Upper lobe of left lung (tissue), 6 donors: Measurements from ENCODE around the gene NCS1. TPM values are rescaled to one million over a fixed set of nuclear protein-coding genes. Genes with fewer than 3 reads are reported as not detected.

Source experiments
- ATAC-seq, 2 donors: fragments of 200-7000 bp; cut with Tn5 transposase; one replicate each; pipeline ENCODE4 v1.9.1; 2022; ENCODE audit warnings: mild to moderate bottlenecking in 2 of 2, moderate library complexity in 2 of 2; ENCODE audit not compliant: low FRiP score in 2 of 2
- DNase-seq, 2 donors: peaks; one replicate each; pipeline ENCODE4 v3.0.0-alpha.2; 2019 to 2020
- H3K27ac ChIP-seq, 4 donors: fragments of 200-600 bp; sonication (generic); one replicate each; pipeline ENCODE4 v1.5.1; 2016 to 2019
- H3K27me3 ChIP-seq, 4 donors: fragments of 200-600 bp; sonication (generic); one replicate each; pipeline ENCODE4 v1.5.1; 2017 to 2019
- H3K36me3 ChIP-seq, 4 donors: fragments of 200-600 bp; sonication (generic); one replicate each; pipeline ENCODE4 v1.5.1; 2016 to 2019
- H3K4me1 ChIP-seq, 4 donors: fragments of 200-600 bp; sonication (generic); one replicate each; pipeline ENCODE4 v1.5.1; 2018 to 2019
- H3K4me3 ChIP-seq, 4 donors: fragments of 200-600 bp; sonication (generic); one replicate each; pipeline ENCODE4 v1.5.1; 2017 to 2019; ENCODE audit warnings: mild to moderate bottlenecking in 2 of 4, moderate library complexity in 1 of 4
- H3K9me3 ChIP-seq, 4 donors: fragments of 200-600 bp; sonication (generic); one replicate each; pipeline ENCODE4 v1.5.1; 2018 to 2019
- EP300 ChIP-seq, 4 donors: sonication (generic); formaldehyde crosslinking; IDR thresholded peaks; one replicate each; pipeline ENCODE4 v1.5.1; 2017; ENCODE audit warnings: antibody characterized with exemption in 4 of 4, control low read depth in 2 of 4
- POLR2A ChIP-seq, 4 donors: fragments of 450-650 bp; IDR thresholded peaks; one replicate each; pipeline ENCODE4 v1.5.1; 2016 to 2017; ENCODE audit warnings: antibody characterized with exemption in 4 of 4, mild to moderate bottlenecking in 2 of 4
- POLR2AphosphoS5 ChIP-seq, 2 donors: sonication (generic); formaldehyde crosslinking; IDR thresholded peaks; one replicate each; pipeline ENCODE4 v1.5.1; 2017; ENCODE audit warnings: antibody characterized with exemption in 2 of 2
- WGBS, 2 donors: methylation state at CpG; one replicate each; pipeline ENCODE4 v1.1.5; 2017 to 2018; 5-methylcytosine and 5-hydroxymethylcytosine counted together
- total RNA-seq, 6 donors: library from RNA; depleted of rRNA in 4 of 6; stranded (reverse); fragments of >200 nt in 4 of 6; gene quantifications; one replicate each; pipeline versions ENCODE4 v1.1.0 to v1.2.1, GENCODE V29; 2016 to 2021
- TF ChIP-seq, protein P1 (sequence below), 6 experiments: fragments of 450-650 bp in 4 of 6; fragments of 200-600 bp in 2 of 6; sonication (generic) in 2 of 6; IDR thresholded peaks; one replicate each; pipeline ENCODE4 v1.5.1; 2016 to 2019; ENCODE audit warnings: antibody characterized with exemption in 6 of 6
- donor health status: DM: no; HTN: no; CAD: no; lungs with moderate emphysema.
- donor health status: DM: no; HTN: yes; CAD: no; lungs with severe emphysema.

The NCS1 gene
- total RNA-seq, 6 donors from 2014 or later: 2.7 to 10.0 (median 3.9) TPM

DNA sequence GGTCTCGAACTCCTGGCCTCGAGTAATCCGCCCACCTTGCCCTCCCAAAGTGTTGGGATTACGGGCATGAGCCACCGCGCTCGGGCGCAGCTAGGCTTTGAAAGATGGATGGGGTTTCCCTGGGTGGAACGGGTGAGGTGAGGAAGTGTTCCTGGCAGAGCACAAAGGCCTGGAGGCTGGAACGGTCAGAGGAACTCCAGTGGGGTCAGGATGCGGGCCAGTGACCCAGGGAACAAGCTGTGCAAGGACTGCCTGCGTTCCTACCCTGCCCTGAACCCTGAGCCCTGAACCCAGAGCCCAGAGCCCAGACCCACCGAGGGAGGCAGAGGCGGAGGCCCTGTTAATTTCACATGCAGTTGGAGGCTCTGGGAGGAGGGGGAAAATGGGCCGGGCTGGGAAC, 23.4 kb downstream of the NCS1 start:
- ATAC-seq (no peak), DNase-seq (no peak)
- no peak overlapping the region for H3K27ac ChIP-seq
- 82 to 89% methylated on average over 12 to 15 of the region's 15 CpGs for WGBS, 2 donors
- no peaks in the 10 kb centered on the region for H3K9me3 ChIP-seq
- H3K27me3 ChIP-seq: no peaks in the 10 kb centered on the region
- TF ChIP-seq, protein P1, sequence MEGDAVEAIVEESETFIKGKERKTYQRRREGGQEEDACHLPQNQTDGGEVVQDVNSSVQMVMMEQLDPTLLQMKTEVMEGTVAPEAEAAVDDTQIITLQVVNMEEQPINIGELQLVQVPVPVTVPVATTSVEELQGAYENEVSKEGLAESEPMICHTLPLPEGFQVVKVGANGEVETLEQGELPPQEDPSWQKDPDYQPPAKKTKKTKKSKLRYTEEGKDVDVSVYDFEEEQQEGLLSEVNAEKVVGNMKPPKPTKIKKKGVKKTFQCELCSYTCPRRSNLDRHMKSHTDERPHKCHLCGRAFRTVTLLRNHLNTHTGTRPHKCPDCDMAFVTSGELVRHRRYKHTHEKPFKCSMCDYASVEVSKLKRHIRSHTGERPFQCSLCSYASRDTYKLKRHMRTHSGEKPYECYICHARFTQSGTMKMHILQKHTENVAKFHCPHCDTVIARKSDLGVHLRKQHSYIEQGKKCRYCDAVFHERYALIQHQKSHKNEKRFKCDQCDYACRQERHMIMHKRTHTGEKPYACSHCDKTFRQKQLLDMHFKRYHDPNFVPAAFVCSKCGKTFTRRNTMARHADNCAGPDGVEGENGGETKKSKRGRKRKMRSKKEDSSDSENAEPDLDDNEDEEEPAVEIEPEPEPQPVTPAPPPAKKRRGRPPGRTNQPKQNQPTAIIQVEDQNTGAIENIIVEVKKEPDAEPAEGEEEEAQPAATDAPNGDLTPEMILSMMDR (IDR thresholded peaks at IDR 0.05): no peak
- TF ChIP-seq POLR2AphosphoS5 (IDR thresholded peaks at IDR 0.05): no peak
- no peak for TF ChIP-seq POLR2A (IDR thresholded peaks at IDR 0.05)
- no peak for TF ChIP-seq EP300 (IDR thresholded peaks at IDR 0.05)
- no peak overlapping the region for H3K4me3 ChIP-seq
- H3K36me3 ChIP-seq: no peaks in the 10 kb centered on the region
- no peaks in the 10 kb centered on the region for H3K4me1 ChIP-seq

DNA sequence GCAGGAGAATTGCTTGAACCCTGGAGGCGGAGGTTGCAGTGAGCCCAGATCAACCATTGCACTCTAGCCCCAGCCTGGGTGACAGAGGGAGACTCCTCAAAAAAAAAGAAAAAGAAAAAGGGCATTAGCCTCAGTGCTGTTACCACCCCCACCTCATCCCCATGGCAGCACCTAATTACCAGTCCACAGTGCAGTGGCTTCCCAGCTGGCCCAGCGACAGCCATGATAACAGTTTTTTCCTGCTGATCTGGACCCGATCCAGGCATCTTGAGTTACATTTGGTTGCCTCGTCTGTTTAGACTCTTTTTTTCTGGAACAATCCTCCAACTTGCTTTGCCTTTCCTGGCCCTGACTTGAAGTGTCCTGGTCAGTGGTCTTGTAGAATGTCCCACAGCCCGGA, 24.4 kb downstream of the NCS1 start:
- Histone ChIP-seq H3K27ac (no peak overlapping the region), H3K4me3 (no peak overlapping the region), H3K27me3 (no peaks in the 10 kb centered on the region), H3K4me1 (no peaks in the 10 kb centered on the region), H3K36me3 (no peaks in the 10 kb centered on the region), H3K9me3 (no peaks in the 10 kb centered on the region)
- WGBS, 2 donors: 37 to 56% methylated on average over 5 of the region's 5 CpGs
- DNase-seq (no peak), ATAC-seq (no peak)
- TF ChIP-seq POLR2AphosphoS5 (IDR thresholded peaks at IDR 0.05): no peak
- TF ChIP-seq, protein P1 (IDR thresholded peaks at IDR 0.05): no peak
- no peak for TF ChIP-seq POLR2A (IDR thresholded peaks at IDR 0.05)
- TF ChIP-seq EP300 (IDR thresholded peaks at IDR 0.05): no peak

DNA sequence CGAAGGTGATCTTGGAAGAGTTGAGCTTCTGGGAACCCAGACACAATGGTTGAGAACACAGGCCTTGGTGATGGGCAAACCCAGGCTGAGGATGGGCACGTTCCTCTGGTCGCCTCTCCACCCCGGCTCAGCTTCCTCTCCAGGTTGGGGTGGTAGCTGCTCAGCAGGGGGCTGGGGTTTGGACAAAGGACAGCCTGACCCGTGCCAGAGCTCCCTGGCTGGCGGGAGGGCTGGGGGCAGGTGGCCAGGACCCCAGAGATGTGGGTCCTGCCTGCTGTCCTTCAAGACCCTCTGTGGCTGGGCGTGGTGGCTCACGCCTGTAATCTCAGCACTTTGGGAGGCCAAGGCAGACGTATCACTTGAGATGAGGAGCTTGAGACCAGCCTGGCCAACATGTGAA, 25.2 kb downstream of the NCS1 start:
- H3K4me3 ChIP-seq: no peak overlapping the region
- H3K27me3 ChIP-seq: no peaks in the 10 kb centered on the region
- no peaks in the 10 kb centered on the region for H3K9me3 ChIP-seq
- no peaks in the 10 kb centered on the region for H3K4me1 ChIP-seq
- WGBS, 2 donors: 88 to 90% methylated on average over 7 to 9 of the region's 9 CpGs
- no peak overlapping the region for H3K27ac ChIP-seq
- ATAC-seq (no peak), DNase-seq (no peak)
- no peaks in the 10 kb centered on the region for H3K36me3 ChIP-seq
- no peak for TF ChIP-seq POLR2AphosphoS5 (IDR thresholded peaks at IDR 0.05)
- TF ChIP-seq EP300 (IDR thresholded peaks at IDR 0.05): no peak
- no peak for TF ChIP-seq POLR2A (IDR thresholded peaks at IDR 0.05)
- TF ChIP-seq, protein P1 (IDR thresholded peaks at IDR 0.05): no peak

DNA sequence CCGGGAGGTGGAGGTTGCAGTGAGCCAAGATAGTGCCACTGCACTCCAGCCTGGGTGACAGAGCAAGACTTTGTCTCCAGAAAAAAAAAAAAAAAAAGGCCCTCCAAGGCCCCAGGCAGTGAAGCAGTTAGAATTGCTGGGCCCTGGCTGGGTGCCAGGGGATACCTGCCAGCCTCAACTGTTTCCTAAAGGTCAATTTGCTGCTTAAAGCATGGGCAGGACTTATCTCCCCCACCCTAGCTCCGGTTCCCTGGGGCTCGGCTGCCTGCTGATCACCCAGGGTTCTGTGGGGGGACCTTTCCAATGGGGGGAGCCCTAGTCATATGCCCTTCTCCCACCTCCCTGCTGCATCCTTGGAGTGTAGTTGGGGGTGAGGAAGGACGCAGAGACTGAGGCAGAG, 25.7 kb downstream of the NCS1 start:
- WGBS, 2 donors: 70 to 85% methylated on average over 2 to 4 of the region's 4 CpGs
- ATAC-seq: no peak

More for the DNA sequence above, 25.7 kb downstream of the NCS1 start:
- H3K36me3 ChIP-seq: no peaks in the 10 kb centered on the region
- H3K27ac ChIP-seq: no peak overlapping the region
- no peak for DNase-seq
- no peaks in the 10 kb centered on the region for H3K4me1 ChIP-seq
- H3K4me3 ChIP-seq: no peak overlapping the region
- no peaks in the 10 kb centered on the region for H3K9me3 ChIP-seq
- TF ChIP-seq, protein P1 (IDR thresholded peaks at IDR 0.05): no peak
- TF ChIP-seq POLR2AphosphoS5 (IDR thresholded peaks at IDR 0.05): no peak
- TF ChIP-seq POLR2A (IDR thresholded peaks at IDR 0.05): no peak
- no peak for TF ChIP-seq EP300 (IDR thresholded peaks at IDR 0.05)
- no peaks in the 10 kb centered on the region for H3K27me3 ChIP-seq
